HG03460 (cell line): ENCODE data around the gene SHANK1.

Experiments used
- ATAC-seq: cut with Tn5 transposase; IDR thresholded peaks from one replicate; pipeline ENCODE4 v1.9.1; 2021; ENCODE audit not compliant: unreplicated experiment

SHANK1 gene

GRCh38 chr19:50690439-50690838 lies 29.2 kb downstream of the SHANK1 start:
- no peak for ATAC-seq

GRCh38 chr19:50688766-50689165 lies 30.8 kb downstream of the SHANK1 start:
- no peak for ATAC-seq

- no peak for ATAC-seq
Observed at GRCh38 chr19:50686310-50687032, 33.1 kb downstream of the SHANK1 start.

- ATAC-seq = peak; percentile 65
Observed at GRCh38 chr19:50679177-50680125, 40.2 kb downstream of the SHANK1 start.

GRCh38 chr19:50678323-50678722 lies 41.3 kb downstream of the SHANK1 start:
- no peak for ATAC-seq

- no peak for ATAC-seq
Observed at GRCh38 chr19:50677636-50678035, 42.0 kb downstream of the SHANK1 start.

GRCh38 chr19:50676625-50677197 lies 42.9 kb downstream of the SHANK1 start:
- no peak for ATAC-seq

GRCh38 chr19:50673118-50673517 lies 46.5 kb downstream of the SHANK1 start:
- no peak for ATAC-seq

- ATAC-seq = no peak
Observed at GRCh38 chr19:50670102-50670380, 49.6 kb downstream of the SHANK1 start.

- no peak for ATAC-seq
Observed at GRCh38 chr19:50669302-50670101, 50.1 kb downstream of the SHANK1 start.

- no peak for ATAC-seq
Observed at GRCh38 chr19:50668879-50669278, 50.7 kb downstream of the SHANK1 start.

GRCh38 chr19:50668416-50668815 lies 51.2 kb downstream of the SHANK1 start:
- no peak for ATAC-seq

- no peak for ATAC-seq
Observed at GRCh38 chr19:50667759-50668231, 51.8 kb downstream of the SHANK1 start.

- ATAC-seq = no peak
Observed at GRCh38 chr19:50667177-50667758, 52.3 kb downstream of the SHANK1 start.

- no peak for ATAC-seq
Observed at GRCh38 chr19:50666346-50667176, 53.0 kb downstream of the SHANK1 start.

GRCh38 chr19:50664204-50664603 lies 55.4 kb downstream of the SHANK1 start:
- ATAC-seq = no peak

- no peak for ATAC-seq
Observed at GRCh38 chr19:50663482-50663790, 56.2 kb downstream of the SHANK1 start.

GRCh38 chr19:50662651-50663481 lies 56.7 kb downstream of the SHANK1 start:
- no peak for ATAC-seq
